AG04449 (cell line): ENCODE measurements around the gene GNAL.

ENCODE experiments used
- CTCF ChIA-PET: fragments of 350-600 bp; formaldehyde crosslinking; extraction: SDS; loops from one replicate; lab custom pipeline; 2021; ENCODE audit warnings: antibody characterized with exemption; lab: Yijun Ruan, JAX
- POLR2A ChIA-PET: fragments of 400-600, 350-600 bp; formaldehyde crosslinking; extraction: SDS; loops from one replicate; lab custom pipeline; 2020; ENCODE audit warnings: antibody characterized with exemption, inconsistent platforms; lab: Yijun Ruan, JAX
- DNase-seq: peaks from one replicate; pipeline ENCODE4 v3.0.0-alpha.2; 2010; ENCODE audit warnings: low read depth, low spot score
- H3K4me3 ChIP-seq: 2 replicates; pipeline ENCODE4 v1.5.1; 2011; ENCODE audit warnings: low read depth, mild to moderate bottlenecking, control low read depth, low read length
- CTCF ChIP-seq: IDR thresholded peaks from one replicate; pipeline ENCODE4 v1.5.1; 2011; ENCODE audit warnings: mild to moderate bottlenecking, moderate library complexity, low read length, control low read depth, inconsistent platforms; ENCODE audit not compliant: insufficient read depth; ENCODE audit errors: missing control alignments

GNAL gene

GRCh38 chr18:11672198-11672597, 16.9 kb upstream of the GNAL start:
- no peak overlapping the region for H3K4me3 ChIP-seq
- no peak for TF ChIP-seq CTCF
- no peak for DNase-seq
- CTCF ChIA-PET = no interaction called here
- POLR2A ChIA-PET = no interaction called here

GRCh38 chr18:11672846-11673454, 16.1 kb upstream of the GNAL start:
- ChIA-PET POLR2A (no interaction called here), CTCF (no interaction called here)
- no peak for TF ChIP-seq CTCF
- no peak overlapping the region for H3K4me3 ChIP-seq
- no peak for DNase-seq

GRCh38 chr18:11673560-11673959, 15.5 kb upstream of the GNAL start:
- TF ChIP-seq CTCF = no peak
- DNase-seq = no peak
- POLR2A ChIA-PET = no interaction called here
- CTCF ChIA-PET = interaction anchor here (1.0 kb wide), 1 partner anchor 322 kb away, joined by 3 read pairs; no protein-coding TSS in a partner anchor
- no peak overlapping the region for H3K4me3 ChIP-seq

GRCh38 chr18:11674119-11674518, 14.9 kb upstream of the GNAL start:
- ChIA-PET CTCF (interaction anchor here (1.0 kb wide), 1 partner anchor 321 kb away, joined by 3 read pairs; no protein-coding TSS in a partner anchor), POLR2A (no interaction called here)
- no peak for DNase-seq
- no peak for TF ChIP-seq CTCF
- H3K4me3 ChIP-seq = no peak overlapping the region

GRCh38 chr18:11676386-11676785, 12.7 kb upstream of the GNAL start:
- DNase-seq = no peak
- no peak for TF ChIP-seq CTCF
- ChIA-PET POLR2A (no interaction called here), CTCF (interaction anchor here (1.1 kb wide), 1 partner anchor 21 kb away, joined by 3 read pairs; no protein-coding TSS in a partner anchor)
- H3K4me3 ChIP-seq = no peak overlapping the region

- ChIA-PET POLR2A (no interaction called here), CTCF (interaction anchor here (1.1 kb wide), 1 partner anchor 22 kb away, joined by 3 read pairs; no protein-coding TSS in a partner anchor)
- no peak for TF ChIP-seq CTCF
- no peak overlapping the region for H3K4me3 ChIP-seq
- no peak for DNase-seq
These were observed 12.2 kb upstream of the GNAL start for GRCh38 chr18:11676867-11677266.
